ENCODE data around the gene KRTAP3-2. TPM values are rescaled to one million over a fixed set of nuclear protein-coding genes. Genes with fewer than 3 reads are reported as not detected.

KRTAP3-2 gene
- total RNA-seq, 1 experiment from 2014 or later = not detected

GRCh38 chr17:41001795-41002194 lies 2.1 kb upstream of the KRTAP3-2 start:
- H3K79me2 ChIP-seq (ENCODE audit: insufficient read depth, low read length) = no peaks in the 10 kb centered on the region
- H3K4me1 ChIP-seq (ENCODE audit: control insufficient read depth in 1 of 2, insufficient read depth in 2 of 2, low read length in 2 of 2) = peaks cover 3 to 10% of the 10 kb centered on the region in 2 experiments
- H3K4me3 ChIP-seq (replicated peaks in 1 of 2; ENCODE audit: low read depth in 1 of 2, low read length in 2 of 2) = no peak overlapping the region
- H3K4me2 ChIP-seq (ENCODE audit: low read length) = no peak overlapping the region
- TF ChIP-seq ZBTB33 (IDR thresholded peaks at IDR 0.05; ENCODE audit: extremely low read depth, insufficient replicate concordance, low read length) (no peak), SP1 (IDR thresholded peaks at IDR 0.05; ENCODE audit: low read depth) (no peak), CBX3 (IDR thresholded peaks at IDR 0.05; ENCODE audit: low read depth) (no peak), ELF1 (IDR thresholded peaks at IDR 0.05; ENCODE audit: borderline replicate concordance, low read depth) (no peak), TCF7L2 (IDR thresholded peaks at IDR 0.05; ENCODE audit: borderline replicate concordance, extremely low read depth, insufficient read depth, insufficient read length) (no peak), MAX (IDR thresholded peaks at IDR 0.05) (no peak), CEBPB (IDR thresholded peaks at IDR 0.05; ENCODE audit: low read depth) (no peak)
- no peaks in the 10 kb centered on the region for H3K27me3 ChIP-seq (ENCODE audit: insufficient read depth, low read length)
- H3K9ac ChIP-seq (ENCODE audit: low read length) = no peak overlapping the region
- H2AFZ ChIP-seq (ENCODE audit: low read depth, low read length, poor library complexity, severe bottlenecking) = no peak overlapping the region
- intact Hi-C loops (cut with micrococcal nuclease) = no loop called here
- POLR2A ChIA-PET = no interaction called here
- CTCF ChIA-PET = no interaction called here
- RAD21 ChIA-PET (ENCODE audit: low non-redundant PET in 1 of 2, low total read pairs in 2 of 2, uncharacterized antibody in 2 of 2, unreplicated experiment in 2 of 2) = no interaction called here
- no peaks in the 10 kb centered on the region for H3K36me3 ChIP-seq (ENCODE audit: control insufficient read depth in 1 of 2, insufficient read depth in 2 of 2, low read length in 2 of 2)
- H4K20me1 ChIP-seq (ENCODE audit: insufficient read depth) = no peaks in the 10 kb centered on the region
- H3K27ac ChIP-seq (ENCODE audit: low read depth, low read length) = no peak overlapping the region
- no peak for ATAC-seq
- BruUV-seq (replicated peaks) = no TSS peak
- DNase-seq (ENCODE audit: low read depth, low spot score) = no peak
- H3K9me3 ChIP-seq (ENCODE audit: control insufficient read depth in 1 of 2, insufficient read depth in 1 of 2, low read depth in 1 of 2, low read length in 2 of 2) = no peaks in the 10 kb centered on the region
- H3K9me2 ChIP-seq (ENCODE audit: insufficient read depth) = no peaks in the 10 kb centered on the region

GRCh38 chr17:40997361-40997760 lies 2.3 kb downstream of the KRTAP3-2 start:
- ChIA-PET CTCF (no interaction called here), RAD21 (ENCODE audit: low non-redundant PET in 1 of 2, low total read pairs in 2 of 2, uncharacterized antibody in 2 of 2, unreplicated experiment in 2 of 2) (no interaction called here), POLR2A (interaction anchor here (0.8 kb wide), 1 partner anchor 41 kb away, joined by 3 read pairs; no protein-coding TSS in a partner anchor)
- H3K9me3 ChIP-seq (ENCODE audit: control insufficient read depth in 1 of 2, insufficient read depth in 1 of 2, low read depth in 1 of 2, low read length in 2 of 2) = peaks cover 0 to 4% of the 10 kb centered on the region in 2 experiments; a peak in 1 of 4 replicates
- ATAC-seq (no peak; the same call in 1 of the 2 replicates), DNase-seq (ENCODE audit: low read depth, low spot score) (no peak)
- no TSS peak for BruUV-seq (replicated peaks)
- H4K20me1 ChIP-seq (ENCODE audit: insufficient read depth) = no peaks in the 10 kb centered on the region
- peaks cover 5 to 18% of the 10 kb centered on the region in 2 experiments; a peak in 3 of 4 replicates for H3K4me1 ChIP-seq (ENCODE audit: control insufficient read depth in 1 of 2, insufficient read depth in 2 of 2, low read length in 2 of 2)
- no peaks in the 10 kb centered on the region for H3K36me3 ChIP-seq (ENCODE audit: control insufficient read depth in 1 of 2, insufficient read depth in 2 of 2, low read length in 2 of 2)
- H3K79me2 ChIP-seq (ENCODE audit: insufficient read depth, low read length) = no peaks in the 10 kb centered on the region
- H3K27me3 ChIP-seq (ENCODE audit: insufficient read depth, low read length) = no peaks in the 10 kb centered on the region
- H3K27ac ChIP-seq (ENCODE audit: low read depth, low read length) = no peak overlapping the region
- H3K9ac ChIP-seq (ENCODE audit: low read length) = no peak overlapping the region
- intact Hi-C loops (cut with micrococcal nuclease) = no loop called here
- H2AFZ ChIP-seq (ENCODE audit: low read depth, low read length, poor library complexity, severe bottlenecking) = peak overlapping the region; percentile 64
- H3K9me2 ChIP-seq (ENCODE audit: insufficient read depth) = no peaks in the 10 kb centered on the region; the same call in 1 of the 2 replicates
- 0 out of 2 replicates have a peak overlapping the region, but pooled peaks have one; percentile 22 for H3K4me2 ChIP-seq (ENCODE audit: low read length)
- no peak overlapping the region for H3K4me3 ChIP-seq (replicated peaks in 1 of 2; ENCODE audit: low read depth in 1 of 2, low read length in 2 of 2)
- no peak for TF ChIP-seq ATF3 (IDR thresholded peaks at IDR 0.05)
- TF ChIP-seq SP1 (IDR thresholded peaks at IDR 0.05; ENCODE audit: low read depth) = no peak
- TF ChIP-seq FOSL1 (IDR thresholded peaks at IDR 0.05; ENCODE audit: low read depth) = no peak
- no peak for TF ChIP-seq POLR2AphosphoS5 (IDR thresholded peaks at IDR 0.05; ENCODE audit: low read depth, low read length)
- TF ChIP-seq ZFX (IDR thresholded peaks at IDR 0.05) = no peak
- TF ChIP-seq MAX (IDR thresholded peaks at IDR 0.05) = no peak
- TF ChIP-seq YY1 (IDR thresholded peaks at IDR 0.05; ENCODE audit: extremely low read depth, insufficient replicate concordance, low read depth, low read length) = no peak
- TF ChIP-seq EGR1 (IDR thresholded peaks at IDR 0.05; ENCODE audit: low read depth) = no peak
- no peak for TF ChIP-seq CEBPB (IDR thresholded peaks at IDR 0.05; ENCODE audit: low read depth)
- no peak for TF ChIP-seq RAD21 (IDR thresholded peaks at IDR 0.05; ENCODE audit: low read depth)
- TF ChIP-seq SIN3A (IDR thresholded peaks at IDR 0.05; ENCODE audit: low read depth) = no peak
- TF ChIP-seq ZBTB33 (IDR thresholded peaks at IDR 0.05; ENCODE audit: extremely low read depth, insufficient replicate concordance, low read length) = no peak
- no peak for TF ChIP-seq ELF1 (IDR thresholded peaks at IDR 0.05; ENCODE audit: borderline replicate concordance, low read depth)
- TF ChIP-seq EZH2 (IDR thresholded peaks at IDR 0.05) = no peak

Data from HCT116 (cell line).